ENCODE data around the gene GRAMD1B. TPM values are rescaled to one million over a fixed set of nuclear protein-coding genes. Genes with fewer than 3 reads are reported as not detected.

Gene GRAMD1B
- total RNA-seq, 3 donors from 2014 or later (not counting 1 experiment from before 2014, with no cell fraction given): 5.9 to 10.3 (median 8.8) TPM

GRCh38 chr11:123507043-123507442 lies 77.0 kb downstream of the GRAMD1B start:
- ATAC-seq (no peak), DNase-seq (no peak)
- no peak overlapping the region for H3K27ac ChIP-seq (ENCODE audit: low read length)
- no peak overlapping the region for H3K4me3 ChIP-seq (ENCODE audit: low read length)
- H3K36me3 Mint-ChIP-seq: no peaks in the 10 kb centered on the region
- H3K27ac Mint-ChIP-seq: no peak overlapping the region
- no peaks in the 10 kb centered on the region for H3K36me3 ChIP-seq (ENCODE audit: control insufficient read depth, insufficient read depth, low read length)
- intact Hi-C loops (cut with micrococcal nuclease): no loop called here
- H3K4me1 ChIP-seq (ENCODE audit: control insufficient read depth, insufficient read depth, low read length): peaks cover 3% of the 10 kb centered on the region
- no peaks in the 10 kb centered on the region for H3K9me3 ChIP-seq (ENCODE audit: control insufficient read depth, insufficient read depth, low read length)
- peaks cover 0 to 19% of the 10 kb centered on the region in 2 donors for H3K4me1 Mint-ChIP-seq
- TF ChIP-seq CTCF (IDR thresholded peaks at IDR 0.05): no peak
- no peaks in the 10 kb centered on the region for H3K27me3 ChIP-seq (ENCODE audit: control insufficient read depth, insufficient read depth, low read length)
- H3K27me3 Mint-ChIP-seq (ENCODE audit: low read depth in 2 of 2): no peaks in the 10 kb centered on the region
- WGBS (ENCODE audit: insufficient coverage): 44% methylated on average over 1 of the region's 1 CpG
- H3K9me3 Mint-ChIP-seq: no peaks in the 10 kb centered on the region
- H3K4me3 Mint-ChIP-seq: no peak overlapping the region

- DNase-seq: no peak
- no peak for TF ChIP-seq CTCF (IDR thresholded peaks at IDR 0.05)
- Histone ChIP-seq H3K27ac (ENCODE audit: low read length) (no peak overlapping the region), H3K4me1 (ENCODE audit: control insufficient read depth, insufficient read depth, low read length) (peaks cover 3% of the 10 kb centered on the region), H3K36me3 (ENCODE audit: control insufficient read depth, insufficient read depth, low read length) (no peaks in the 10 kb centered on the region), H3K27me3 (ENCODE audit: control insufficient read depth, insufficient read depth, low read length) (no peaks in the 10 kb centered on the region), H3K4me3 (ENCODE audit: low read length) (no peak overlapping the region), H3K9me3 (ENCODE audit: control insufficient read depth, insufficient read depth, low read length) (no peaks in the 10 kb centered on the region)
- H3K9me3 Mint-ChIP-seq: no peaks in the 10 kb centered on the region
- 86% methylated on average over 18 of the region's 18 CpGs for WGBS (ENCODE audit: insufficient coverage)
- no peak overlapping the region for H3K4me3 Mint-ChIP-seq
- H3K4me1 Mint-ChIP-seq: peaks cover 0 to 14% of the 10 kb centered on the region in 2 donors
- H3K27ac Mint-ChIP-seq: no peak overlapping the region
- intact Hi-C loops (cut with micrococcal nuclease): loop anchor here (2.0 to 5.0 kb wide), 2 partner anchors 47 to 67 kb away; no protein-coding TSS in a partner anchor
- no peaks in the 10 kb centered on the region for H3K36me3 Mint-ChIP-seq
- H3K27me3 Mint-ChIP-seq (ENCODE audit: low read depth in 2 of 2): peaks cover 0 to 2% of the 10 kb centered on the region in 2 donors
- ATAC-seq: no peak
Observed at GRCh38 chr11:123509737-123510578, 79.9 kb downstream of the GRAMD1B start.

GRCh38 chr11:123510579-123510905 lies 80.5 kb downstream of the GRAMD1B start:
- intact Hi-C loops (cut with micrococcal nuclease): loop anchor here (2.0 to 5.0 kb wide), 2 partner anchors 47 to 66 kb away; no protein-coding TSS in a partner anchor

More at GRCh38 chr11:123510579-123510905, 80.5 kb downstream of the GRAMD1B start:
- ATAC-seq (no peak), DNase-seq (no peak)
- Mint-ChIP-seq H3K9me3 (no peaks in the 10 kb centered on the region), H3K36me3 (no peaks in the 10 kb centered on the region), H3K4me3 (no peak overlapping the region), H3K27ac (no peak overlapping the region), H3K4me1 (peaks cover 0 to 14% of the 10 kb centered on the region in 2 donors), H3K27me3 (ENCODE audit: low read depth in 2 of 2) (peaks cover 0 to 4% of the 10 kb centered on the region in 2 donors)
- TF ChIP-seq CTCF (IDR thresholded peaks at IDR 0.05): no peak
- H3K4me1 ChIP-seq (ENCODE audit: control insufficient read depth, insufficient read depth, low read length): peaks cover 3% of the 10 kb centered on the region
- H3K27me3 ChIP-seq (ENCODE audit: control insufficient read depth, insufficient read depth, low read length): no peaks in the 10 kb centered on the region
- 95% methylated on average over 12 of the region's 13 CpGs for WGBS (ENCODE audit: insufficient coverage)
- H3K4me3 ChIP-seq (ENCODE audit: low read length): no peak overlapping the region
- H3K27ac ChIP-seq (ENCODE audit: low read length): no peak overlapping the region
- H3K9me3 ChIP-seq (ENCODE audit: control insufficient read depth, insufficient read depth, low read length): no peaks in the 10 kb centered on the region
- no peaks in the 10 kb centered on the region for H3K36me3 ChIP-seq (ENCODE audit: control insufficient read depth, insufficient read depth, low read length)
